HepG2 (cell line): ENCODE results near the gene ERO1A. TPM values are rescaled to one million over a fixed set of nuclear protein-coding genes. Genes with fewer than 3 reads are reported as not detected.

Experiments
- ATAC-seq: fragments of 200-7000 bp; cut with Tn5 transposase; 3 replicates; pipeline ENCODE4 v1.9.1; 2020; ENCODE audit warnings: mild to moderate bottlenecking, moderate library complexity
- BruUV-seq: library from RNA; stranded (reverse); fragments of 400-500 nt; replicated peaks from 2 replicates; lab custom pipeline; 2021; lab: Mats Ljungman, UMichigan
- CTCF ChIA-PET: fragments of 300-600 bp; formaldehyde crosslinking; extraction: SDS; loops from one replicate; lab custom pipeline; 2021; ENCODE audit warnings: low total read pairs, inconsistent platforms, low intra/inter-chr PET ratio; lab: Yijun Ruan, JAX
- POLR2A ChIA-PET: fragments of 350-600 bp; sonication (Branson Sonifier 250); formaldehyde crosslinking; loops from one replicate; lab custom pipeline; 2020; ENCODE audit warnings: antibody characterized with exemption, inconsistent platforms; lab: Yijun Ruan, JAX
- DNase-seq: peaks from one replicate; pipeline ENCODE4 v3.0.0-alpha.2; 2015; ENCODE audit warnings: low spot score
- FAIRE-seq: peaks from 3 replicates; lab custom pipeline; 2011; peaks lifted over from hg19 to GRCh38; lab: Jason Lieb, UNC
- H2AFZ ChIP-seq: one replicate; pipeline ENCODE4 v1.6.1; 2011; ENCODE audit warnings: low read length, inconsistent platforms
- H3K27ac ChIP-seq: fragments of 300-600 bp; 3 replicates; pipeline ENCODE4 v1.8.0; 2011; ENCODE audit warnings: mixed run types, mild to moderate bottlenecking, mixed read lengths, low read length, inconsistent platforms; ENCODE audit not compliant: insufficient read depth; ENCODE audit errors: extremely low read length
- H3K27me3 ChIP-seq, 2 experiments: fragments of 200-600 bp in 1 of 2; 2 replicates in 1 of 2; 3 replicates in 1 of 2; pipeline versions ENCODE4 v1.6.0 to v1.8.0; 2011; ENCODE audit warnings: low read length in 2 of 2, mild to moderate bottlenecking in 2 of 2, moderate library complexity in 2 of 2, inconsistent platforms in 1 of 2; ENCODE audit not compliant: insufficient read depth in 2 of 2, control insufficient read depth in 1 of 2
- H3K36me3 ChIP-seq, 2 experiments: fragments of 200-600 bp in 1 of 2; replicated peaks in 1 of 2; 2 replicates in 1 of 2; 3 replicates in 1 of 2; pipeline versions ENCODE4 v1.5.1 to v1.8.0; 2011; ENCODE audit warnings: low read length in 2 of 2, inconsistent platforms in 1 of 2; ENCODE audit not compliant: insufficient read depth in 2 of 2, control insufficient read depth in 1 of 2
- H3K4me1 ChIP-seq: 2 replicates; pipeline ENCODE4 v1.5.1; 2012; ENCODE audit warnings: low read length, inconsistent platforms; ENCODE audit not compliant: insufficient read depth
- H3K4me2 ChIP-seq: 2 replicates; pipeline ENCODE4 v1.6.0; 2011; ENCODE audit warnings: low read depth, low read length, inconsistent platforms
- H3K4me3 ChIP-seq, 3 experiments: fragments of 200-600 bp in 1 of 3; sonication (generic), shearing (Covaris generic) in 1 of 3; replicated peaks in 1 of 3; 2 replicates each; pipeline ENCODE4 v1.5.1; 2011 to 2016; ENCODE audit warnings: low read length in 3 of 3, inconsistent platforms in 2 of 3, low read depth in 2 of 3, mild to moderate bottlenecking in 2 of 3, control low read depth in 1 of 3, mixed read lengths in 1 of 3; ENCODE audit not compliant: insufficient read depth in 1 of 3
- H3K79me2 ChIP-seq: one replicate; pipeline ENCODE4 v1.6.1; 2011; ENCODE audit warnings: low read length, inconsistent platforms; ENCODE audit not compliant: insufficient read depth
- H3K9ac ChIP-seq: 2 replicates; pipeline ENCODE4 v1.6.0; 2011; ENCODE audit warnings: mild to moderate bottlenecking, low read depth, low read length, inconsistent platforms; ENCODE audit not compliant: insufficient read depth
- H3K9me3 ChIP-seq: 2 replicates; pipeline ENCODE4 v1.5.1; 2012; ENCODE audit warnings: mild to moderate bottlenecking, low read length
- H4K20me1 ChIP-seq: 2 replicates; pipeline ENCODE4 v1.6.0; 2011; ENCODE audit warnings: inconsistent platforms, mild to moderate bottlenecking, low read length, moderate library complexity; ENCODE audit not compliant: insufficient read depth
- ASH2L ChIP-seq: fragments of 300-600, 200-600 bp; sonication (generic); IDR thresholded peaks from 2 replicates; pipeline ENCODE4 v1.7.0; 2017; ENCODE audit warnings: low read depth, mild to moderate bottlenecking, moderate library complexity, mixed read lengths, low read length; ENCODE audit not compliant: insufficient read length
- BRCA1 ChIP-seq: sonication (generic); formaldehyde crosslinking; IDR thresholded peaks from 2 replicates; pipeline ENCODE4 v1.4.0; 2020; ENCODE audit warnings: missing genetic modification reagents
- CENPX ChIP-seq: sonication (generic); formaldehyde crosslinking; IDR thresholded peaks from 2 replicates; pipeline ENCODE4 v1.9.0; 2021; ENCODE audit warnings: mild to moderate bottlenecking, missing genetic modification reagents, moderate library complexity
- HHEX ChIP-seq: IDR thresholded peaks from 2 replicates; pipeline ENCODE4 v1.6.1; 2016; ENCODE audit warnings: control low read depth
- NRL ChIP-seq: sonication (generic); formaldehyde crosslinking; IDR thresholded peaks from 2 replicates; pipeline ENCODE4 v1.5.0; 2020; ENCODE audit warnings: missing genetic modification reagents, mild to moderate bottlenecking, moderate library complexity, borderline replicate concordance
- ZFP37 ChIP-seq: sonication (generic); formaldehyde crosslinking; IDR thresholded peaks from 2 replicates; pipeline ENCODE4 v1.4.0; 2020; ENCODE audit warnings: missing genetic modification reagents, borderline replicate concordance
- ZFP82 ChIP-seq: sonication (generic); formaldehyde crosslinking; IDR thresholded peaks from 2 replicates; pipeline ENCODE4 v1.5.1; 2020; ENCODE audit warnings: mild to moderate bottlenecking, missing genetic modification reagents, borderline replicate concordance
- WGBS: methylation state at CpG from one replicate; pipeline ENCODE4 v1.1.6; 2017; ENCODE audit warnings: low lambda C conversion rate; 5-methylcytosine and 5-hydroxymethylcytosine counted together
- in situ Hi-C: cut with HindIII; loops from 2 replicates; pipeline ENCODE4 v1.10.0; 2017; ENCODE audit warnings: low pct_unique_long_range_greater_than_20kb; ENCODE audit not compliant: extremely low pct_ligation_motif_present
- intact Hi-C: fragments of 100-400 bp; cut with micrococcal nuclease; formaldehyde crosslinking; loops from one replicate; pipeline ENCODE4 v1.10.0; 2022; ENCODE audit not compliant: unreplicated experiment
- polyA plus RNA-seq, 8 experiments: library from polyadenylated mRNA; depleted of rRNA in 3 of 8; stranded (reverse) in 7 of 8; unstranded in 1 of 8; fragments of >200 nt; fragmentation: Illumina TruSeq in 4 of 8; extraction: Trizol in 4 of 8; gene quantifications; 2 replicates each; pipeline versions ENCODE4 v1.2.1 to v1.2.3, GENCODE V29; 2011 to 2016; ENCODE audit warnings: low read depth in 4 of 8, missing spikeins in 1 of 8, mixed read lengths in 1 of 8; ENCODE audit not compliant: insufficient read depth in 1 of 8
- total RNA-seq, 5 experiments: library from RNA; depleted of rRNA; stranded (reverse); fragments of >200 nt; fragmentation: Illumina TruSeq; extraction: Trizol; gene quantifications; 2 replicates each; pipeline ENCODE4 v1.2.3, GENCODE V29; 2016; ENCODE audit warnings: low read depth in 1 of 5
- TF ChIP-seq, protein P1 (sequence below): IDR thresholded peaks from 2 replicates; pipeline ENCODE4 v1.6.1; 2016; ENCODE audit warnings: low read depth, missing genetic modification reagents, missing compliant biosample characterization

The ERO1A gene
- total and polyA plus RNA-seq, 2 of the 13 experiments (the other 11 are each of a cell fraction or from before 2014, with no cell fraction given), result 60.3 to 137 TPM

GRCh38 chr14:52640137-52640536 is 55.2 kb downstream of the ERO1A start:
- no TSS peak for BruUV-seq
- no peak overlapping the region for H2AFZ ChIP-seq
- in situ Hi-C loops, result no loop called here
- no peak overlapping the region for H3K4me2 ChIP-seq
- POLR2A ChIA-PET, result no interaction called here
- no peak overlapping the region for H3K4me3 ChIP-seq
- ATAC-seq (no peak; the same call in 2 of the 3 replicates), DNase-seq (no peak)
- no peaks in the 10 kb centered on the region for H4K20me1 ChIP-seq
- 97% methylated on average over 4 of the region's 4 CpGs for WGBS
- H3K27me3 ChIP-seq, result no peaks in the 10 kb centered on the region
- TF ChIP-seq ZFP37 (no peak), ZFP82 (CRISPR knock-in tag) (no peak), BRCA1 (CRISPR knock-in tag) (no peak), HHEX (CRISPR knock-in tag) (no peak), ASH2L (no peak), CENPX (no peak), NRL (CRISPR knock-in tag) (no peak)
- TF ChIP-seq, protein P1, sequence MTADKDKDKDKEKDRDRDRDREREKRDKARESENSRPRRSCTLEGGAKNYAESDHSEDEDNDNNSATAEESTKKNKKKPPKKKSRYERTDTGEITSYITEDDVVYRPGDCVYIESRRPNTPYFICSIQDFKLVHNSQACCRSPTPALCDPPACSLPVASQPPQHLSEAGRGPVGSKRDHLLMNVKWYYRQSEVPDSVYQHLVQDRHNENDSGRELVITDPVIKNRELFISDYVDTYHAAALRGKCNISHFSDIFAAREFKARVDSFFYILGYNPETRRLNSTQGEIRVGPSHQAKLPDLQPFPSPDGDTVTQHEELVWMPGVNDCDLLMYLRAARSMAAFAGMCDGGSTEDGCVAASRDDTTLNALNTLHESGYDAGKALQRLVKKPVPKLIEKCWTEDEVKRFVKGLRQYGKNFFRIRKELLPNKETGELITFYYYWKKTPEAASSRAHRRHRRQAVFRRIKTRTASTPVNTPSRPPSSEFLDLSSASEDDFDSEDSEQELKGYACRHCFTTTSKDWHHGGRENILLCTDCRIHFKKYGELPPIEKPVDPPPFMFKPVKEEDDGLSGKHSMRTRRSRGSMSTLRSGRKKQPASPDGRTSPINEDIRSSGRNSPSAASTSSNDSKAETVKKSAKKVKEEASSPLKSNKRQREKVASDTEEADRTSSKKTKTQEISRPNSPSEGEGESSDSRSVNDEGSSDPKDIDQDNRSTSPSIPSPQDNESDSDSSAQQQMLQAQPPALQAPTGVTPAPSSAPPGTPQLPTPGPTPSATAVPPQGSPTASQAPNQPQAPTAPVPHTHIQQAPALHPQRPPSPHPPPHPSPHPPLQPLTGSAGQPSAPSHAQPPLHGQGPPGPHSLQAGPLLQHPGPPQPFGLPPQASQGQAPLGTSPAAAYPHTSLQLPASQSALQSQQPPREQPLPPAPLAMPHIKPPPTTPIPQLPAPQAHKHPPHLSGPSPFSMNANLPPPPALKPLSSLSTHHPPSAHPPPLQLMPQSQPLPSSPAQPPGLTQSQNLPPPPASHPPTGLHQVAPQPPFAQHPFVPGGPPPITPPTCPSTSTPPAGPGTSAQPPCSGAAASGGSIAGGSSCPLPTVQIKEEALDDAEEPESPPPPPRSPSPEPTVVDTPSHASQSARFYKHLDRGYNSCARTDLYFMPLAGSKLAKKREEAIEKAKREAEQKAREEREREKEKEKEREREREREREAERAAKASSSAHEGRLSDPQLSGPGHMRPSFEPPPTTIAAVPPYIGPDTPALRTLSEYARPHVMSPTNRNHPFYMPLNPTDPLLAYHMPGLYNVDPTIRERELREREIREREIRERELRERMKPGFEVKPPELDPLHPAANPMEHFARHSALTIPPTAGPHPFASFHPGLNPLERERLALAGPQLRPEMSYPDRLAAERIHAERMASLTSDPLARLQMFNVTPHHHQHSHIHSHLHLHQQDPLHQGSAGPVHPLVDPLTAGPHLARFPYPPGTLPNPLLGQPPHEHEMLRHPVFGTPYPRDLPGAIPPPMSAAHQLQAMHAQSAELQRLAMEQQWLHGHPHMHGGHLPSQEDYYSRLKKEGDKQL, result no peak
- TF ChIP-seq, all 625 proteins: peak for 0
- H3K27ac ChIP-seq, result no peak overlapping the region
- FAIRE-seq, result no peak
- peaks cover 1 to 6% of the 10 kb centered on the region in 2 experiments; a peak in 2 of 5 replicates for H3K36me3 ChIP-seq
- no peaks in the 10 kb centered on the region for H3K4me1 ChIP-seq
- H3K9me3 ChIP-seq, result no peaks in the 10 kb centered on the region
- H3K79me2 ChIP-seq, result no peaks in the 10 kb centered on the region
- H3K9ac ChIP-seq, result no peak overlapping the region
- intact Hi-C loops, result no loop called here
- CTCF ChIA-PET, result no interaction called here
